ENCODE results near the gene ARID4B. TPM values are rescaled to one million over a fixed set of nuclear protein-coding genes. Genes with fewer than 3 reads are reported as not detected.

ARID4B gene
- total RNA-seq, 6 experiments from 2014 or later: 19.4 to 22.8 (median 20.5) TPM

- Mint-ChIP-seq H3K4me3 (no peak overlapping the region), H3K27me3 (ENCODE audit: insufficient read depth) (peaks cover 4% of the 10 kb centered on the region; the same call in 1 of the 2 replicates), H3K9me3 (no peaks in the 10 kb centered on the region), H3K4me1 (ENCODE audit: low read depth) (no peaks in the 10 kb centered on the region), H3K36me3 (ENCODE audit: low read depth) (no peaks in the 10 kb centered on the region), H3K27ac (no peak overlapping the region)
- no peak for DNase-seq
- no peak for TF ChIP-seq CTCF (IDR thresholded peaks at IDR 0.05)
These were observed 23.9 kb upstream of the ARID4B start for GRCh38 chr1:235351898-235352297.

- Mint-ChIP-seq H3K36me3 (ENCODE audit: low read depth) (no peaks in the 10 kb centered on the region), H3K4me3 (no peak overlapping the region), H3K9me3 (no peaks in the 10 kb centered on the region), H3K27ac (no peak overlapping the region), H3K4me1 (ENCODE audit: low read depth) (no peaks in the 10 kb centered on the region), H3K27me3 (ENCODE audit: insufficient read depth) (peaks cover 2% of the 10 kb centered on the region; the same call in 1 of the 2 replicates)
- no peak for DNase-seq
- TF ChIP-seq CTCF (IDR thresholded peaks at IDR 0.05): no peak
These were observed 23.5 kb upstream of the ARID4B start for GRCh38 chr1:235351441-235351840.

- no peaks in the 10 kb centered on the region for H3K4me1 Mint-ChIP-seq (ENCODE audit: low read depth)
- no peak overlapping the region for H3K4me3 Mint-ChIP-seq
- no peaks in the 10 kb centered on the region for H3K27me3 Mint-ChIP-seq (ENCODE audit: insufficient read depth)
- no peak for DNase-seq
- no peak overlapping the region for H3K27ac Mint-ChIP-seq
- TF ChIP-seq CTCF (IDR thresholded peaks at IDR 0.05): no peak
- H3K9me3 Mint-ChIP-seq: no peaks in the 10 kb centered on the region
- H3K36me3 Mint-ChIP-seq (ENCODE audit: low read depth): peaks cover 15% of the 10 kb centered on the region; the same call in 1 of the 2 replicates
These were observed 15.7 kb upstream of the ARID4B start for GRCh38 chr1:235343726-235344125.

- H3K27me3 Mint-ChIP-seq (ENCODE audit: insufficient read depth): no peaks in the 10 kb centered on the region
- no peaks in the 10 kb centered on the region for H3K4me1 Mint-ChIP-seq (ENCODE audit: low read depth)
- no peak for TF ChIP-seq CTCF (IDR thresholded peaks at IDR 0.05)
- H3K36me3 Mint-ChIP-seq (ENCODE audit: low read depth): peaks cover 15% of the 10 kb centered on the region; the same call in 1 of the 2 replicates
- no peak for DNase-seq
- no peak overlapping the region for H3K4me3 Mint-ChIP-seq
- H3K27ac Mint-ChIP-seq: no peak overlapping the region
- no peaks in the 10 kb centered on the region for H3K9me3 Mint-ChIP-seq
These were observed 14.5 kb upstream of the ARID4B start for GRCh38 chr1:235342471-235342870.

GRCh38 chr1:235342039-235342438 is 14.1 kb upstream of the ARID4B start:
- TF ChIP-seq CTCF (IDR thresholded peaks at IDR 0.05): no peak
- no peaks in the 10 kb centered on the region for H3K9me3 Mint-ChIP-seq
- no peak overlapping the region for H3K27ac Mint-ChIP-seq
- DNase-seq: no peak
- H3K4me1 Mint-ChIP-seq (ENCODE audit: low read depth): no peaks in the 10 kb centered on the region
- peaks cover 15% of the 10 kb centered on the region; the same call in 1 of the 2 replicates for H3K36me3 Mint-ChIP-seq (ENCODE audit: low read depth)
- H3K4me3 Mint-ChIP-seq: no peak overlapping the region
- H3K27me3 Mint-ChIP-seq (ENCODE audit: insufficient read depth): no peaks in the 10 kb centered on the region

- DNase-seq: no peak
- Mint-ChIP-seq H3K36me3 (ENCODE audit: low read depth) (peaks cover 15% of the 10 kb centered on the region; the same call in 1 of the 2 replicates), H3K27ac (no peak overlapping the region), H3K4me3 (no peak overlapping the region), H3K9me3 (no peaks in the 10 kb centered on the region), H3K4me1 (ENCODE audit: low read depth) (no peaks in the 10 kb centered on the region), H3K27me3 (ENCODE audit: insufficient read depth) (no peaks in the 10 kb centered on the region)
- TF ChIP-seq CTCF (IDR thresholded peaks at IDR 0.05): no peak
These were observed 13.4 kb upstream of the ARID4B start for GRCh38 chr1:235341334-235341733.

Measured in HFFc6 (cell line).